Measurements from ENCODE around the gene JAKMIP1.

The JAKMIP1 gene

GRCh38 chr4:6201580-6202091 lies 1.3 kb upstream of the JAKMIP1 start:
- DNase-seq (ENCODE audit: low read depth in 2 of 2) = no peak

GRCh38 chr4:6200922-6201362 lies 593 bp upstream of the JAKMIP1 start:
- DNase-seq (ENCODE audit: low read depth in 2 of 2) = no peak

GRCh38 chr4:6199422-6199921 lies 877 bp downstream of the JAKMIP1 start:
- DNase-seq (ENCODE audit: low read depth in 2 of 2) = no peak

DNA sequence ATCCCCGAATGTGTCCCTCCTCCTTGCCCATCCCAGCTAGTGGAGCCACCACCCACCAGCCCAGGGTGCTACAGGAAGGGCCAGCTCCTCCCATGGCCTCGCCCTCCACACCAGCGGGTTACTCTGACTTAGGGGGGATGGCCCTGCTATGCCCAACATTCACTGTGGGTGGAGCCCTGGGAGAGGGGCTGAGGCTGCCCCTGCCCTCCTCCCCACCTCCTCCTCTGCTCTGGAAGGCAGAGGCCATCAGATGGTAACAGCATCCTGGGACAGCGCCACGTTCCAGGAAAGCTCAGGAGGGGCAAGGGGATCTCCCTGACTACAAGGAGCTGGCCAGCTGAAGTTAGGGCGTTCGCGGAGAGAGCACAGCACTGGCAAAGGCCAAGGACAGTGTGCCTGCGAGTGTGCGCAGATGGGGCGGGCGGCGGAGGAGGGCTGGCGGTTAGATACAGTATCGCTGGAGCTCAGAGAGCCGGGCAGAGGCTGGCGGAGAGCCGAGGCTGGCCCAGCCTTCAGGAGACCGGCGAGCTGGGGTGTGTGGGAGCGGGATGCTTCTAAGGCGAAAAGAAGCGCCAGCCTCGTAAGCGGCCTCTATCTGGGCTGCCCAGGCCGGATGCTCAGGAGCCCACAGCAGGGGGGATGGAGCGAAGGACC lies 1.5 kb downstream of the JAKMIP1 start:
- no peak for DNase-seq (ENCODE audit: low read depth in 2 of 2)

DNA sequence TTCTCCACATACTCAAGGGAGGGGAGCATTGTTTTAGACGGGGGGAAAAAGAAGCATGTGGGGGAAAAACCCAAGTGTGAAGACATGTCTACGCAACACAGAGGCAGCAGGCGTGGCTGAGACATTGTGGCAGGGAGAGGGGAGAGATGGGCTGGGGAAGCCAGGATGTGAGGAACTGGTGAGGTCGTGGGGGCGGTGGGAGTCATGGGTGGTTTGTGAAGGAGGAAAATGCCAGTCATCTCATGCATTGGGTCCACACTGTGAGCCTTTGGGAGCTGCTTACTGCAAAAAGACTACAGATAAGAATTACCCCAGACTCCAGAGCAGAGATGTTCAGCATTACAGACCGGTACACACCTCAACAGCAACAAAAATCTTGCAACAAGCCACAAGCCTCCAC lies 2.1 kb downstream of the JAKMIP1 start:
- DNase-seq (ENCODE audit: low read depth in 2 of 2) = no peak

GRCh38 chr4:6197433-6198174 lies 2.7 kb downstream of the JAKMIP1 start:
- DNase-seq (ENCODE audit: low read depth in 2 of 2) = no peak

DNA sequence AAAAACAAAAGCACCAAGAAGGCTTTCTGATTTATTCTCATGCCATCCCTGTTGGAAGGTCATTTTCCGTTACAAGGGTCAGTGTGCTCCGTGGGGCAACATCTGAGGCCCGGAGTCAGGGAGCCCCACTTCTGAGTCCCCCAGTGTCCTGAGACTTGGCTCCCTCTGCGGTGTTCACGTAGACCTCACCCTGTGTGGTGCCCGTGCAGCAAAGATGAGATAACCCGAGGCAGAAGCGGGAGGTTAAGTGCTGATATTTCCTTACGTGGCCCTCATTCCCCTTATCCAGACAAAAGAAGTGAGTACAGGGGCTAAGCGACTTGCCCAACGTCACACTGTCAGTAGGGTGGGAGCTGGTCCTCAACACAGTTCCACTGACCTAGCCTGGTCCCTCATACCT lies 3.5 kb downstream of the JAKMIP1 start:
- DNase-seq (ENCODE audit: low read depth in 2 of 2) = no peak

GRCh38 chr4:6196324-6196723 lies 4.0 kb downstream of the JAKMIP1 start:
- no peak for DNase-seq (ENCODE audit: low read depth in 2 of 2)

DNA sequence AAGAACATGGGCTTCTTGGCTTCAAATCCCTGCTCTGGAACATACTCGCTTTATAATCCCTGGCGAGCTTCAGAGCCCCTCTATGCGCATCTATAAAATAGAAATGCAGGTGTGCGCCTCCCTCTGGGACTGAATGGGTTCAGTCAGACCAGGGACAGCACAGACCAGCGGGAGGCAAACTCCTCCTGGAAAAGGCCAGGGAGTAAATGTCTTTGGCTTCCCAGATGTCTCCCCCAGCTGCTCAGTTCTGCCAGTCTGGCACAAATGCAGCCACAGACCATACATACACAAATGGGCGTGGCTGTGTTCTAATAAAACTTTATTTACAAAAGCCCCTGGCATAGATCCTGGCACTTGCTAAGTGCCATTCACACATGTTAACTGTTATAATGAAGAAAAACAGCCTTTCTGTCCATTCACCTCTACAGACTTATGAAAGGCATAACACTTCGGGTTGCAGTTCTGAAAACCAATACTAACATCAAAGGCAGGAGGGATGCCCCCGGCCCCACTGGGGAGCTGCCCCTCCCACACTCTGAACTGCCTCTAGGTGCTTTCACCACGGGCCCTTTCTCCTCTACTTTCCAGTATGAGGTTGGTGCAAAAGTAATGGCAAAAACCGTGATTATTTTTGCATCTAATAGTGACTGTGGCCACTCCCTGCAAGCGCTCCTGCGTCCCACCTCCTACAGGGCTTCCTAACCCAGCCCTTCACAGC lies 4.6 kb downstream of the JAKMIP1 start:
- no peak for DNase-seq (ENCODE audit: low read depth in 2 of 2)

DNA sequence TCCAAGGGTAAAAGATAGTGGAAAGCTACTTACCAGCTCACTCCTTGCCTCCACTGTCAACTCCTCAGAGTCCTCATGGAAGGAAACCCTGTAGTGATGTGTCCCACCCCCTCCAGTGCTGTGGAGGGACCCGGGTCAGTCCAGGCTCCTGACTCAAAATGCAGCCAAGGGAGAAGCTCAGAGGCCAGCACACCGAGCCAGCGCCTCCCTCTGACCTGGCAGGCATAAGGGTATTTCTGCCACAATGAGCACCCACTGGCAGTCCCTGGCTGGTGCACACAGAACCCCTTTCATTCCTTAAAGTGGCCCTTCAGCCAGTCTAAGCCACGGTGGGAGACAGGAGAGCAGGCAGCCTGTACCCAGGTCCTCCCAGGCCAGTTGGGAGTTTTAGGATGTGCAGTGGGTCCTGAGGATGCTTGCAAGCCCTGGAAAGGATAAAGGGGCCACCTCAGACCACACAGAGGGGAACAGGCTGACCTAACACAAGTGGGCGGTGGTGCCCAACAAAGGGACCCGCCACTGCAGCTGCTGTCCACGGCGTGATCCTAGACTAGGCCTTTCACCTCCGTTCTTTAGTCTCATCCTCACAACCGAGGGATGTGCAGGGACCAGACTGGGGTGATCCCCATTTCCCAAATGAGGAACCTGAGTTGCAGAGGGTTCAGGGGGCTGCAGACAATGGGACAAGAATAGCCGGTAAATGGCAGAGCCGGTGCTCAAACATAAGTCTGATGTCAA lies 5.7 kb downstream of the JAKMIP1 start:
- no peak for DNase-seq (ENCODE audit: low read depth in 2 of 2)

GRCh38 chr4:6193399-6193798 lies 7.0 kb downstream of the JAKMIP1 start:
- no peak for DNase-seq (ENCODE audit: low read depth in 2 of 2)

GRCh38 chr4:6192245-6192644 lies 8.1 kb downstream of the JAKMIP1 start:
- no peak for DNase-seq (ENCODE audit: low read depth in 2 of 2)

DNA sequence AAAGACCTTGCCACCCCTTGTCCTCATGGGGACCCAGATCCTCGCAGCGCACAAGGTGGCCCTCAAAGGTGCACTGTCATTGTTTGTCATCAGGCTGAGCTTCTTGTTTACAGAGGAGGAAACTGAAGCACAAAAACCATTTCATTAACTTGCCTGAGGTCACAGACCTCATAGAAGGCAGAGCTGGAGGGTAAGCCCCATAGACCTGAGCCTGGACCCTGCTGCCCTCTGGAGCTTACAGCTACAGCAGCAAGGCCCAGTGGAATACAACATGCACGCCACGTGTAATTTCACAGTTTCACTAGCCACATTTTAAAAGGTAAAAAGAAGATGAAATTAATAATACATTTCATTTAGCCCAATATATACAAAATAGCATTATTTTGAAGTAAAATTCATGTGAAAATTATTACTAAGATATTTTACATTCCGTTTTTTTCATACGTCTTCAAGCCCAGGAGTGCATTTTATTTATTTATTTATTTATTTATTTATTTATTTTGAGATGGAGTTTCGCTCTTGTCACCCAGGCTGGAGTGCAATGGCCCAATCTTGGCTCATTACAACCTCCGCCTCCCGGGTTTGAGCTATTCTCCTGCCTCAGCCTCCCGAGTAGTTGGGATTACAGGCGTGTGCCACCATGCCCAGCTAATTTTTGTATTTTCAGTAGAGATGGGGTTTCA lies 8.8 kb downstream of the JAKMIP1 start:
- no peak for DNase-seq (ENCODE audit: low read depth in 2 of 2)

- no peak for DNase-seq (ENCODE audit: low read depth in 2 of 2)
These were observed 9.9 kb downstream of the JAKMIP1 start for GRCh38 chr4:6190486-6190885.

DNA sequence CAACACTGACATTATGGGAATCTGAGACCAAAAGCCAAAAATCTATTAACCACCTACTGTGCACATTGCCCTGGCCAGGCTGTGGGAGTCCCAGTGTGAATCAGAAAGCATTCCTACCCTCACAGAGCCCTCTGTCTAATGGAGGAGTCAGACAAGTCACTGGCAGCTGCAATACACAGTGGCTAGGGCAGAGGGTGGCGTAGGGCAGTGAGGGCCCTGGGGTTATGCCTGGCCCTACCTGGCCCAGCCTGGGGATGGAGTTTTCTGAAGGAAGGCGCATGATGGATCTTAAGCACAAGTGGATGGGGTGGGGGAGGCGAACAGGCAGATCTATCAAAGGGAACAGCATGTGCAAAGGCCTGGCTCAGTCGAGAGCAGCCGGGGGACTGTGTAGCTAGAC lies 10.8 kb downstream of the JAKMIP1 start:
- DNase-seq (ENCODE audit: low read depth in 2 of 2) = no peak

GRCh38 chr4:6188687-6189305 lies 11.6 kb downstream of the JAKMIP1 start:
- no peak for DNase-seq (ENCODE audit: low read depth in 2 of 2)

GRCh38 chr4:6184169-6184568 lies 16.2 kb downstream of the JAKMIP1 start:
- no peak for DNase-seq (ENCODE audit: low read depth in 2 of 2)

GRCh38 chr4:6183740-6184139 lies 16.6 kb downstream of the JAKMIP1 start:
- DNase-seq (ENCODE audit: low read depth in 2 of 2) = no peak

DNA sequence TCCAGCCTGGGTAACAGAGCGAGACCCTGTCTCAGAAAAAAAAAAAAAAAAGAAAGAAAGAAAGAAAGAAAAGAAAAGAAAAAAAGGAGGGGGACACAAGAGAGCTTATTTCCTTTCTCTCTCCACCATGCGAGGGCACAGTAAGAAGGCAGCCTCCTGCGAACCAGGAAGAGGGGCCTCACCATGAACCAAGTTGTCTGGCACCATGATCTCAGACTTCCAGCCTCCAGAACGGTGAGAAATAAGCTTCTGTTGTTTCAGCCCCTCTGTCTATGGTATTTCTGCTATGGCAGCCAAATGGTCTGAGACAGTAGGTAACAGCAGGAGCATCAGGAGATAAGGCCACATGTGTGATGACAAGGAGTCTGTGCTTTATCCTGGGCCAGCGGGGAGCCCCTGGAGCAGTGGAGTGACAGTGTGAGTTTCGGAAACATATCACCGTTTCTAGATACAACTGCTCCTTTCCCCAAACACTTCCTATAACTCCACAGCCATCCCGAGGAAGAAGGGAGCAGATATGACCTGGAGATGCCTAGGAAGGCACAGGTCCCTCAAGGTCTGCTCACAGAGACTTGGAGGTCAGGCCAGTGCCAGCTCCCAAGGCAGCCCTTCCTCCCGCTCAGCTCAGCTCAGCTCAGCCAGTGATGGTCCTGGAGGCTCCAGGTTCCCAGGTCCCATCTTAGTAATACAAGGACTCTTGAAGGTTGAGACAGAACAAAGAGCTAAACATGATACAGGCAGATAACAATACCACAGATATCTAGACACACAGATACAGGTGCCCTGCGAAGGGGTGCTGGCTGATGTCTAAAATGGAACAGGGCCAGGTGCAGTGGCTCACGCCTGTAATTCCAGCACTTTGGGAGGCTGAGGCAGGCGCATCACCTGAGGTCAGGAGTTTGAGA lies 17.7 kb downstream of the JAKMIP1 start:
- no peak for DNase-seq (ENCODE audit: low read depth in 2 of 2)

All from fibroblast of skin of left biceps (primary cell).